Upper lobe of left lung (tissue), 6 donors: Measurements from ENCODE around the gene GPR143. TPM values are rescaled to one million over a fixed set of nuclear protein-coding genes. Genes with fewer than 3 reads are reported as not detected.

Source experiments
- ATAC-seq, 2 donors: fragments of 200-7000 bp; cut with Tn5 transposase; one replicate each; pipeline ENCODE4 v1.9.1; 2022; ENCODE audit warnings: mild to moderate bottlenecking in 2 of 2, moderate library complexity in 2 of 2; ENCODE audit not compliant: low FRiP score in 2 of 2
- DNase-seq, 2 donors: peaks; one replicate each; pipeline ENCODE4 v3.0.0-alpha.2; 2019 to 2020
- H3K27ac ChIP-seq, 4 donors: fragments of 200-600 bp; sonication (generic); one replicate each; pipeline ENCODE4 v1.5.1; 2016 to 2019
- H3K27me3 ChIP-seq, 4 donors: fragments of 200-600 bp; sonication (generic); one replicate each; pipeline ENCODE4 v1.5.1; 2017 to 2019
- H3K36me3 ChIP-seq, 4 donors: fragments of 200-600 bp; sonication (generic); one replicate each; pipeline ENCODE4 v1.5.1; 2016 to 2019
- H3K4me1 ChIP-seq, 4 donors: fragments of 200-600 bp; sonication (generic); one replicate each; pipeline ENCODE4 v1.5.1; 2018 to 2019
- H3K4me3 ChIP-seq, 4 donors: fragments of 200-600 bp; sonication (generic); one replicate each; pipeline ENCODE4 v1.5.1; 2017 to 2019; ENCODE audit warnings: mild to moderate bottlenecking in 2 of 4, moderate library complexity in 1 of 4
- H3K9me3 ChIP-seq, 4 donors: fragments of 200-600 bp; sonication (generic); one replicate each; pipeline ENCODE4 v1.5.1; 2018 to 2019
- CTCF ChIP-seq, 6 experiments: fragments of 450-650 bp in 4 of 6; fragments of 200-600 bp in 2 of 6; sonication (generic) in 2 of 6; IDR thresholded peaks; one replicate each; pipeline ENCODE4 v1.5.1; 2016 to 2019; ENCODE audit warnings: antibody characterized with exemption in 6 of 6
- EP300 ChIP-seq, 4 donors: sonication (generic); formaldehyde crosslinking; IDR thresholded peaks; one replicate each; pipeline ENCODE4 v1.5.1; 2017; ENCODE audit warnings: antibody characterized with exemption in 4 of 4, control low read depth in 2 of 4
- POLR2A ChIP-seq, 4 donors: fragments of 450-650 bp; IDR thresholded peaks; one replicate each; pipeline ENCODE4 v1.5.1; 2016 to 2017; ENCODE audit warnings: antibody characterized with exemption in 4 of 4, mild to moderate bottlenecking in 2 of 4
- POLR2AphosphoS5 ChIP-seq, 2 donors: sonication (generic); formaldehyde crosslinking; IDR thresholded peaks; one replicate each; pipeline ENCODE4 v1.5.1; 2017; ENCODE audit warnings: antibody characterized with exemption in 2 of 2
- WGBS, 2 donors: methylation state at CpG; one replicate each; pipeline ENCODE4 v1.1.5; 2017 to 2018; 5-methylcytosine and 5-hydroxymethylcytosine counted together
- total RNA-seq, 6 donors: library from RNA; depleted of rRNA in 4 of 6; stranded (reverse); fragments of >200 nt in 4 of 6; gene quantifications; one replicate each; pipeline versions ENCODE4 v1.1.0 to v1.2.1, GENCODE V29; 2016 to 2021
- donor health status: DM: no; HTN: no; CAD: no; lungs with moderate emphysema.
- donor health status: DM: no; HTN: yes; CAD: no; lungs with severe emphysema.

GPR143 gene
- total RNA-seq, 6 donors from 2014 or later, result 0.33 to 2.1 (median 0.84) TPM; not detected in 1

GRCh38 chrX:9676306-9676705 lies 89.3 kb downstream of the GPR143 start:
- H3K36me3 ChIP-seq, result no peaks in the 10 kb centered on the region
- no peak overlapping the region for H3K4me3 ChIP-seq
- no peaks in the 10 kb centered on the region for H3K4me1 ChIP-seq
- 80 to 81% methylated on average over 10 to 13 of the region's 13 CpGs for whole genome bisulfite sequencing, 2 donors
- H3K27me3 ChIP-seq, result no peaks in the 10 kb centered on the region
- H3K9me3 ChIP-seq, result no peaks in the 10 kb centered on the region
- TF ChIP-seq EP300 (IDR thresholded peaks at IDR 0.05) (no peak), POLR2A (IDR thresholded peaks at IDR 0.05) (no peak), POLR2AphosphoS5 (IDR thresholded peaks at IDR 0.05) (no peak), CTCF (IDR thresholded peaks at IDR 0.05) (no peak)
- no peak overlapping the region for H3K27ac ChIP-seq
- ATAC-seq (no peak), DNase-seq (no peak)

Other genes starting within 250 kb of the GPR143 start
- gene SHROOM2, start 20.6 kb upstream of the GPR143 start, total RNA-seq, result 10 to 100 TPM in 4 of 6 donors, 1 to 10 TPM in 2; 6.6 to 22.9 (median 11.5) TPM
- 1 to 10 TPM in 1 of 6 donors, under 1 TPM in 4, not detected in 1; 0.27 to 1.5 (median 0.55) TPM for gene CLDN34, start 201.5 kb upstream of the GPR143 start, total RNA-seq